Measurements from ENCODE around the gene GALNT1.
A peak's percentile ranks its signal among the peaks of the same experiment; 100 is the strongest.
"Not testable (repeated sequence)": the region's sequence is repeated elsewhere in the genome, so short reads cannot be mapped to it uniquely, and the experiment has no call there.

Gene GALNT1

GRCh38 chr18:35581546-35581897, at the start of gene GALNT1:
GALNT1 (plus strand) TSS chr18:35581740; CDS start chr18:35654663, 72,923 bp downstream.
- no peak for DNase-seq (ENCODE audit: low read depth in 2 of 2, low spot score in 1 of 2)

GRCh38 chr18:35533916-35534405, 47.6 kb upstream of the GALNT1 start:
- DNase-seq (ENCODE audit: low read depth in 2 of 2, low spot score in 1 of 2): no peak

DNA sequence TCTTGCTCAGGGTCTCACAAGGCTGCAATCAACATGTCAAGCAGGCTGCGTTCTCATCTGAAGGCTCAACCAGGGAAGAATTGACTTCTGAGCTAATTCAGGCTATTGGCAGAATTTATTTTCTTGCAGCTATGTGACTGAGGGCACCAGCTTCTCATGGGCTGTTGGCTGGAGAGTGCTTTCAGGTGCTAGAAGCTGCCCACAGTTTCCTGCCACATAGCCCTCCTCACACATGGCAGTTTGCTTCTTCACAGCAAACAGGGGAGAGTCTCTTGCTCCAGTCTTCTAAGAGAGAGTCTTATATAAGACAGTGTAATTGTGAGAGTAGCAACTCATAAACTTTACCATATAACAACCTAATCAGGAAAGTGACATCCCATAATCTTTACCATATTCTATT, 46.2 kb upstream of the GALNT1 start:
- no peak for DNase-seq (ENCODE audit: low read depth in 2 of 2, low spot score in 1 of 2)

- no peak for DNase-seq (ENCODE audit: low read depth in 2 of 2, low spot score in 1 of 2)
Measured at GRCh38 chr18:35542356-35542755, 39.2 kb upstream of the GALNT1 start.

GRCh38 chr18:35547008-35547605, 34.4 kb upstream of the GALNT1 start:
- DNase-seq (ENCODE audit: low read depth in 2 of 2, low spot score in 1 of 2): no peak

- DNase-seq (ENCODE audit: low read depth in 2 of 2, low spot score in 1 of 2): no peak
Measured at GRCh38 chr18:35549564-35549963, 32.0 kb upstream of the GALNT1 start.

DNA sequence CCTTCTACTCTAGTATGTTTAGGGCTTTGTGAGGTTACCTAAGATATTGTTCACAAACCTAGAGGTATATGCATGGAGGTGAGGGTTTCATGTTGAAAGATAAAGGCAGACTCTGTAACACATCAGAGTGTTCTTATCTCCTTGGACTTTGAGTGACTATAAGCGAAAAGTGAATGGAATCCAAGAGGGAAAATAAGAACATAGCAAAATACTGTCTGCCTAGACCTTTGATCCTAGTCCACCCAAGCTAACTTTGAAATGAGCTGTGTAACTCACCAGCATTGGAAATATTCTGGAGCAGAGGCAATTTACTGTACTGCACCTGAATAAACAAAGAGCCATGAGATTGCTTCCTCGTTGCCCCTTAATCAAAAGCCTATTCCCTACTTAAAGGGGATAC, 28.2 kb upstream of the GALNT1 start:
- DNase-seq (ENCODE audit: low read depth in 2 of 2, low spot score in 1 of 2): no peak

GRCh38 chr18:35555538-35555937, 26.0 kb upstream of the GALNT1 start:
- not testable (repeated sequence) for DNase-seq (ENCODE audit: low read depth in 2 of 2, low spot score in 1 of 2)

- DNase-seq (ENCODE audit: low read depth in 2 of 2, low spot score in 1 of 2): no peak
Measured at GRCh38 chr18:35559867-35560266, 21.7 kb upstream of the GALNT1 start.

- DNase-seq (ENCODE audit: low read depth in 2 of 2, low spot score in 1 of 2): no peak
Measured at GRCh38 chr18:35564795-35565453, 16.6 kb upstream of the GALNT1 start.

GRCh38 chr18:35566019-35566418, 15.5 kb upstream of the GALNT1 start:
- no peak for DNase-seq (ENCODE audit: low read depth in 2 of 2, low spot score in 1 of 2)

GRCh38 chr18:35570182-35570581, 11.4 kb upstream of the GALNT1 start:
- DNase-seq (ENCODE audit: low read depth in 2 of 2, low spot score in 1 of 2): no peak

DNA sequence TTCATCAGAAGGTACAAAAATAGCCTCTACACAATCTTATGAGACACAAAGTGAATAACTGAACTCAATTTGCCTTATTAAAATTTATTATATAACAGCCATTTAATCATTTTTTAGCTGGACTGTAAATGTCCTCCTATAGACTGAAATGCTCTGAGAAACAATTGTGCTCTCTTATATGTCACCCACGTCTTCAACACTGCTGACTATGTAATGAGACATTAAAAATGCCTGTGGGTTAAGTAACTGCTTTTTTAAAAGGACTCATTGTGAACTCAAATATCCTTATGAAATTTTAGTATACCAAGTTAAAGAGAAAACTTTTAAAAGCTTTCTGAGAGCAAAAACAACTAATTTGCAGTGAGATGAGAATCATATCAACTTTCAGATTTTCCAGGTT, 10.4 kb upstream of the GALNT1 start:
- DNase-seq (ENCODE audit: low read depth in 2 of 2, low spot score in 1 of 2): no peak

- no peak for DNase-seq (ENCODE audit: low read depth in 2 of 2, low spot score in 1 of 2)
Measured at GRCh38 chr18:35572644-35573043, 8.9 kb upstream of the GALNT1 start.

- DNase-seq (ENCODE audit: low read depth in 2 of 2, low spot score in 1 of 2): no peak
Measured at GRCh38 chr18:35573531-35573930, 8.0 kb upstream of the GALNT1 start.

DNA sequence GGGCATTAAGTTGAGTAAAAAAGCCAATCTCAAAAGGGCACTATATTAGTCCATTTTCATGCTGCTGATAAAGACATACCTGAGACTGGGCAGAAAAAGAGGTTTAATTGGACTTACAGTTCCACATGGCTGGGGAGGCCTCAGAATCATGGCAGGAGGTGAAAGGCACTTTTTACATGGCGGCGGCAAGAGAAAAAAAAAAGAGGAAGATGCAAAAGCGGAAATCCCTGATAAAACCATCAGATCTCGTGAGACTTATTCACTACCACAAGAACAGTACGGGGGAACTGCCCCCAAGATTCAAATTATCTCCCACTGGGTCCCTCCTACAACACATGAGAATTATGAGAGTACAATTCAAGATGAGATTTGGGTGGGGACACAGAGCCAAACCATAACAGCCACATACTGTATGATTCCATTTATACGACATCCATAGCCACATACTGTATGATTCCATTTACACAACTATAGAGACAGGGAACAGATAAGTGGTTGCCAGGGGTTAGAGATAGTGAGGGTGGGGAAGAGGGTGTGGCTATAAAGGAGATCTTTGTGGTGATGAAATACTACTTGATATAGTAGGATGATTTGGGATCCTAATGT, 5.2 kb upstream of the GALNT1 start:
- not testable (repeated sequence) for DNase-seq (ENCODE audit: low read depth in 2 of 2, low spot score in 1 of 2)

GRCh38 chr18:35577045-35577848, 4.3 kb upstream of the GALNT1 start:
- no peak for DNase-seq (ENCODE audit: low read depth in 2 of 2, low spot score in 1 of 2)

DNA sequence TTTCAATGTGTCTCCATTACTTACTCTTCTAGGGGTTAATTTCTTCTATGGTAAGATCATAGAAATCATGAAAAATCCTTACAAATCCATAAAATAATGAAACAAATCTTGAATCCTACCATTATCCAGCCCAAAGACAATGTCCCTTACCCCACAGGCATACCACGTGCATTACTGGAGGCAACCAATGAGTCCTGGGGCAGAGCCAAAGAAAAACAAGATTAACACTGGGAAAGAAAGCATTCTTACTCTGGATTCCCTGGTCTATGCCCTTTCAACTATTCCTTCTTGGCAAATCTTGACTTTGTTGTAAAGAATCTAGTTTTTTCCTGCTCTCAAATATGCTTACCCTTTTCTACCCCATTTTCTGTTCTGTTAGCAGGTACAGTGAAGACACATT, 3.1 kb upstream of the GALNT1 start:
- DNase-seq (ENCODE audit: low read depth in 2 of 2, low spot score in 1 of 2): no peak

- DNase-seq (ENCODE audit: low read depth in 2 of 2, low spot score in 1 of 2): no peak
Measured at GRCh38 chr18:35578936-35579335, 2.6 kb upstream of the GALNT1 start.

DNA sequence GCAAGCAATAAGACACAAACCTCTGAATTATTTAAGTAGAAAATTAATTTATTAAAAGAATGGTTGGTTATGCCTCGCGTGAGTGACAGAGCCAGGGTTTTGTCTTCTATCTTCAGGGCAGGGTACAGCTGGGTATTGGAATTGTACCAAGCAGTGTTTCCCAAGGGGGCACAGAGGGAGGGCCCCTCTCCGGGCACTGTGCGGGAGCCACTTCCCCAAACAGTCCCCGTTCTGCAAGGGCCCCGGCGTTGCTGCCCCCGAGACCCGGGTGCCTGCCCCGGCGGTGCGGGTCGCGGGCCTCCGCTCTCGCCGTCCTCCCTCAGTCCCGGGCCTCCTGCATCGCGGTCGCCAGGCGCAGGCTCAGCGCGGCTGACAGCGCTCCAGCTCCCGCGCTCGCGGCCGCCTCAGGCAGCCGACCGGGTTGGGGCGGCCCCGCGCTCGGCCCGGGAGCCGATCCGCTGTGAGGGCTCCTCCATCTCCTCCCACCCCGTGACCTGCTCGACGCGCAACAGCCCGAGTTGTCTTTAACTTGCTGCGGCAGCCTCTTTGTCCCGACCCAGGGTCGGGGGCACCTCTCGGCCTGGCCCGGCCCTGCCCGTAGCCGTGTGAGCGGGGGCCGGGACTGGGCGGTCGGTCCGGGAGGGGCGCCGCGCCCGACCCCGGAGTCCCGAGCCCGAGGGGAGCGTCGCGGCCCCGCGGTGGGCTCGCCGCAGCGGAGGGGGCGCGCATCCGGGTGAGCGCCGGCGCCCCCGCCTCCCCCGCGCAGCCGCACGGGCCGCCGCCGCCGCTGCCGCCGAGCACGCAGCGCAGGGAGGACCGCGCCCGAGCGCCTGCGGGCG, 620 bp upstream of the GALNT1 start:
- DNase-seq (ENCODE audit: low read depth in 2 of 2, low spot score in 1 of 2): peak in 1 of 2 donors; percentile 17

Measured in stimulated activated CD8-positive, alpha-beta memory T cell treated with anti-CD3 and anti-CD28 coated beads, Interleukin-4, amount 100 ng/mL, for 4 hours (primary cell).